ENCODE measurements around the gene TMEM98. TPM values are rescaled to one million over a fixed set of nuclear protein-coding genes. Genes with fewer than 3 reads are reported as not detected.
A peak's percentile ranks its signal among the peaks of the same experiment; 100 is the strongest.
"Not testable (repeated sequence)": the region's sequence is repeated elsewhere in the genome, so short reads cannot be mapped to it uniquely, and the experiment has no call there.

TMEM98 gene
- polyA plus RNA-seq, 6 donors from 2014 or later: not detected

DNA sequence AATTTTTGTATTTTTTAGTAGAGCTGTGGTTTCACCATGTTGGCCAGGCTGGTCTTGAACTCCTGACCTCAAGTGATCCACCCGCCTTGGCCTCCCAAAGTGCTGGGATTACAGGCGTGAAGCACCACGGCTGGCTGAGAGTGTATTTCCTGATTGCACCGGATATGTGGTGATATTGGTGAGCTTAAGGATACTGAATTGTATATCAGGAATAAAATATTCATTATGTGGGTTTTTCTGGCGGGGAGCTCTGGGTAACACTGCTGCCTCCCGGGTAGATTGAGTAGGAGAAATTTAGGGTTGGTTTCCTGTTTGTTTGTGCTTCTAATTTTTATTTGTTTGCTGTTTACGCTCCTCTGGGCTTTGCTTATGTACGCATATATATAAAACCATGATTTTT, 7.7 kb upstream of the TMEM98 start:
- Mint-ChIP-seq H3K4me3 (no peak overlapping the region), H3K27ac (peak overlapping the region in 1 of 6 donors; percentile 45), H3K9me3 (no peaks in the 10 kb centered on the region), H3K4me1 (no peaks in the 10 kb centered on the region), H3K36me3 (no peaks in the 10 kb centered on the region), H3K27me3 (peaks cover 4 to 19% (median 9%) of the 10 kb centered on the region in 3 donors)
- DNase-seq (no peak), ATAC-seq (ENCODE audit: low read depth in 2 of 2) (no peak)

DNA sequence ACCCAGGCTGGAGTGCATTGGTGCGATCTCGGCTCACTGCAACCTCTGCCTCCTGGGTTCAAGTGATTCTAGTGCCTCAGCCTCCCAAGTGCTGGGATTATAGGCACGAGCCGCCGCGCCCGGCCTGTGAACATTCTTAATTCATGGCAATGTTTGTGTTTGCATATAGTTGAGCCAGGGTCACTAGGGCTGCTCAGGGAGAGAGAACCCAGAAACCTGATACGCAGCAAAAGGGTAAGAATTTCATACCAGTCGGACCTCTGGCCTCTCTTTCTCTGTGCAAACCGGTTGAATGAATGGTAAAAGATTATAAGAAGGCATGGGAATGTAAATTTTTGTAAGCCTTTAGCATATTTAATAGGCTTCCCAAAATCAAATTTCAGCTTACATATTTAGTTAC, 6.9 kb upstream of the TMEM98 start:
- Mint-ChIP-seq H3K4me3 (no peak overlapping the region), H3K9me3 (no peaks in the 10 kb centered on the region), H3K36me3 (no peaks in the 10 kb centered on the region), H3K4me1 (no peaks in the 10 kb centered on the region), H3K27ac (no peak overlapping the region), H3K27me3 (peaks cover 11 to 19% (median 16%) of the 10 kb centered on the region in 3 donors)
- ATAC-seq (ENCODE audit: low read depth in 2 of 2): no peak
- DNase-seq: no peak

DNA sequence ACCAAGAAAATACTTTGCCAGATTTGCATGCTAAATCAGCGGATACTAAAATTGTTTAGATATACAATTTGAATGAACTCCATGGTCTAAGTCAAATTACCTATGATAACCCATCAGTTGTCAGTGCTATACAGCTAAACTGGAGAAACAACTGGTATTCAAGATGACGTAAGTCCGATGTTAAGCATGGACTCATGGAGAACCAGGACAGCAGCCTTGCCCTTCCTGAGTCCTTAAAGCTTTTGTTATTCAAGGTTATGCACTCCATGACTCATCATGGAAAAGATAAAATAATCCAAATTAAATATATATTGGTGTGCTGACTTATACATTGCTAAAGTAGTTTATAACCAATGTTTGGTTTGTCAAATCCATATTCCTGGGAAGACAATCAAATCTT, 4.0 kb upstream of the TMEM98 start:
- H3K4me3 Mint-ChIP-seq; DNase-seq; H3K36me3 Mint-ChIP-seq; H3K9me3 Mint-ChIP-seq; ATAC-seq (ENCODE audit: low read depth in 2 of 2); H3K27ac Mint-ChIP-seq; H3K4me1 Mint-ChIP-seq: not testable (repeated sequence)
- H3K27me3 Mint-ChIP-seq: peaks cover 16 to 30% (median 23%) of the 10 kb centered on the region in 3 donors

DNA sequence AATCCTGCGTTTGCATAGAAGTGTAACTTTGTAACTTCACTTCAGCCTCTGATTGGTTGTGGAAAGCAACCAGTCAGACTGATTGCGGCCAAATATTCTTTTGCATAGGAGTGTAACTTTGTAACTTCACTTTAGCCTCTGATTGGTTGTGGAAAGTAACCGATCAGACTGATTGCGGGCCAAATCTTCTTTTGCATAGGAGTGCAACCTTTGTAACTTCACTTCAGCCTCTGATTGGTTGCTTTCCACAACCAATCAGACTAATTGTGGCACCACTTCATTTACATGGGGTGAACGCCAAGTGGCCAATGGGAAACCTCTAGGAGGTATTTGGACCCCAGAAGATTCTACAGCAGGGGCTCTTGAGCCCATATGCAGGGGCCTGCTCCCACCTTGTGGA, 1.8 kb upstream of the TMEM98 start:
- DNase-seq: no peak
- Mint-ChIP-seq H3K27me3 (peaks cover 16 to 37% (median 26%) of the 10 kb centered on the region in 3 donors), H3K4me3 (no peak overlapping the region), H3K4me1 (peaks cover 0 to 5% (median 0%) of the 10 kb centered on the region in 3 donors), H3K36me3 (no peaks in the 10 kb centered on the region), H3K27ac (no peak overlapping the region), H3K9me3 (peaks cover 0 to 3% (median 0%) of the 10 kb centered on the region in 7 donors)
- no peak for ATAC-seq (ENCODE audit: low read depth in 2 of 2)

DNA sequence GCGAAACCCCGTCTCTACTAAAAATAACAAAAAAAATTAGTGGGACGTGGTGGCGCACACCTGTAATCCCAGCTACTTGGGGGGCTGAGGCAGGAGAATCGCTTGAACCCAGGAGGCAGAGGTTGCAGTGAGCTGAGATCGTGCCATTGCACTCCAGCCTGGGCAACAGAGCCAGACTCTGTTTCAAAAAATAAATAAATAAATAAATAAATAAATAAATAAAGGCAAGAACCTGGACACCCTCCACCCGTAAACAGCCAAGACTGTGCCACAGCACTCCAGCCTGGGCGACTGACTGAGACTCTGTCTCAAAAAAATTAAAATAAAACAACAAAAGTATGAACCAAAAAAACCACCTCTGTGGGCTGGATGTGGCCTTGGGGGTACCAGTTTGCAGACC, 1.2 kb upstream of the TMEM98 start:
- not testable (repeated sequence) for ATAC-seq (ENCODE audit: low read depth in 2 of 2); DNase-seq; H3K36me3 Mint-ChIP-seq; H3K9me3 Mint-ChIP-seq; H3K4me1 Mint-ChIP-seq; H3K27ac Mint-ChIP-seq
- Mint-ChIP-seq H3K4me3 (peak overlapping the region in 1 of 8 donors; percentile 34), H3K27me3 (peaks cover 16 to 43% (median 32%) of the 10 kb centered on the region in 3 donors)

DNA sequence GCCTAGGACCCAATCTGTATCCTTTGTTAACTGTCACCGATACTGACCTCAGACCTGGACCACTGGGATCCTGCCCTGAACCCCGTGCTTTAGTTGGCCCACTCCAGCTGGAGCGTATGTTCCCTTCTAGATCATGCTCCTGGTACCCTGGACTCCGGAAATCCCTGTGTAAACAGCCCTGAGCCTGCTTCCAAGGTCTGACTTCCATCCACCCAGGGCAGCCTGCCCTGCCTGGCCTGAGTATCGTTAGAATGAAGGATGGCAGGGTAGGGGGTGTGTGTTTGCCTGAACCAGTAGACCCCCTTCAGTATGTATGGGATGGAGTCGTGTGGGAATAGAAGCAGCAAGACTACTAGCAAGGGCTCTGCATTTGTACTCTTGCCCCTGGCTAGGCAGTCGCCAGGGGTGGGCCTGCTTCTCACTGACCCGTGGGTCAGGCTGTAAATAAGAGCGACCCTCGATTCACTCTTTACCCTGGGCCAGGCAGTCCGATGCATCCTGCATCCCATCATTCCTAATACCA, 691 bp upstream of the TMEM98 start:
- H3K9me3 Mint-ChIP-seq: peaks cover 0 to 3% (median 0%) of the 10 kb centered on the region in 7 donors
- no peak overlapping the region for H3K27ac Mint-ChIP-seq
- peak overlapping the region in 7 of 8 donors; percentile 28 to 70 (median 54) for H3K4me3 Mint-ChIP-seq
- peaks cover 17 to 44% (median 37%) of the 10 kb centered on the region in 3 donors for H3K27me3 Mint-ChIP-seq
- DNase-seq: no peak
- ATAC-seq (ENCODE audit: low read depth in 2 of 2): no peak
- no peaks in the 10 kb centered on the region for H3K36me3 Mint-ChIP-seq
- H3K4me1 Mint-ChIP-seq: peaks cover 0 to 5% (median 0%) of the 10 kb centered on the region in 3 donors

DNA sequence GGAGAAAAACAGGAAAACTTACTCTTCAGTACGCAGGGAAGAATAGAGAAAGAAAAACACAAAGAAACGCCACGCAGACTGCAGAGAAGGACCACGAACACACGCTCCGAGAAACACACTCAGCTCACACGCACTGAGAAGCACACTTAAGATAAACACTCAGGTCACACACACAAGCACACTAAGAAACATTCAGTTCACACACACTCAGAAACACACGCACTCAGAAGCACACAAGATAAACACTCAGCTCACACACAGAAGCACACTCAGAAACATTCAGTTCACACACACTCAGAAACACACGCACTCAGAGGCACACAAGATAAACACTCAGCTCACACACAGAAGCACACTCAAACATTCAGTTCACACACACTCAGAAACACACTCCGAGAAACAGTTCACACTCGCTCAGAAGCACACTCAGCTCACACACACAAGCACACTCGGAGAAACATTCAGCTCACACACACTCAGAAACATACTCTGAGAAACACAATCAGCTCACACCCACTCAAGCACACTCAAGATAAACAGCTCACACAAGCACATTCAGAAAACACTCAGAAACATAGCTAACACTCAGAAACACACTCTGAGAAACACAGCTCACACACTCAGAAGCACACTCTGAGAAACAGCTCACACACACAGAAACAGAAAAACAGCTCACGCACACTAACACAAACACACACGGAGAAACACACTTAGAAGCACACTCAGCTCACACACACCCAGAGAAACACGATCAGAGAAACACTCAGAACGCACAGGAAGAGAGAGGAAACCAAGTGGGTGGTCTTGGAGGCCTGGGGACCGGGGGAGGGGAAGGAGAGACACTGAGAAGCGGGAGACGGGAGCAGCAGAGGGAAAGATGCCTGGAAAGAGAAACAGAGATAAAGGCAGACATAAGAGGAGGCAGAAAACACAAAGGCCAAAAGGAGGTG, 908 bp downstream of the TMEM98 start:
- Mint-ChIP-seq H3K36me3 (no peaks in the 10 kb centered on the region), H3K27ac (no peak overlapping the region), H3K4me3 (no peak overlapping the region), H3K9me3 (peaks cover 0 to 3% (median 0%) of the 10 kb centered on the region in 7 donors), H3K4me1 (peaks cover 0 to 5% (median 0%) of the 10 kb centered on the region in 3 donors), H3K27me3 (peaks cover 33 to 51% (median 50%) of the 10 kb centered on the region in 3 donors)
- ATAC-seq (ENCODE audit: low read depth in 2 of 2) (no peak), DNase-seq (no peak)

DNA sequence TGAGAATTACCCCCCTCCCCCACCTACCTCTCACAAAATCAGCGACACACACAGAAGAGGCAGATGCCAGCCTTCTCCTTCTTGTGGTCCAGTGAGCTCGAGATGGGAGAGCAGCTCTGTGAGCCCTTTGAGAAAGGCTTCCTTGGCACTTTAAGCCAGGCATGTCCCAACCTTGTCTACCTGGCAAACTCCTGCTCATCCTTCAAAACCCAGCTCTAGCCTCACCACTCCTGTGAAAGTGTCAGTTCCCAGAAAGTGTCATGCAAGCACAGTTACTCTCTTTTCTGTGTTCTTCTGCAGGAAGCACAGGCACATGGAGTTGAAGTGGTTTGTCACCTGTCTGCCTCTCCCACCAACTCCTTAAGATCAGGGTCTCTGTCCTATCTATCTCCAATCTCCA, 1.6 kb downstream of the TMEM98 start:
- DNase-seq (no peak), ATAC-seq (ENCODE audit: low read depth in 2 of 2) (no peak)
- Mint-ChIP-seq H3K4me3 (no peak overlapping the region), H3K27me3 (peaks cover 40 to 58% (median 50%) of the 10 kb centered on the region in 3 donors), H3K36me3 (no peaks in the 10 kb centered on the region), H3K27ac (no peak overlapping the region), H3K9me3 (peaks cover 0 to 3% (median 0%) of the 10 kb centered on the region in 7 donors), H3K4me1 (peaks cover 0 to 5% (median 0%) of the 10 kb centered on the region in 3 donors)

DNA sequence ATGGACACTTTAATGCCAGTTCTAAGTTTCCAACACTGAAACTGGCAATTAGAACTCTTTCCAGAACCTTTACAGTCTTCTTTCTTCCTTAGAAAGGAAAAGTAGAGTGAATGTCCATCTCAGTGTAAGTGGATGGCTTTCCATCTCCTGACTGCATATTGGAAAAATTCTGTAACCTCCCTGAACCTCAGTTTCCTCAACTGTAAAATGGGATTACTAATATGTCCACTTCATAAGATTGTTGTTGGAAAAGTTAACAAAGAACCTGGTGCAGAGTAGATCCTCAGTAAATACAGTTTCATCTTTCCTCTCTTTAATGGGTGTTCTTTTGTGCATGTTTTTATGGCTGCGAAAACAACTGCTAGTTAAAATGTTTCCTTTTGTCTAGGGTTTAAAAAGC, 2.6 kb downstream of the TMEM98 start:
- no peak overlapping the region for H3K4me3 Mint-ChIP-seq
- H3K4me1 Mint-ChIP-seq: peaks cover 0 to 5% (median 0%) of the 10 kb centered on the region in 3 donors
- H3K27ac Mint-ChIP-seq: no peak overlapping the region
- H3K9me3 Mint-ChIP-seq: peaks cover 0 to 3% (median 0%) of the 10 kb centered on the region in 7 donors
- no peaks in the 10 kb centered on the region for H3K36me3 Mint-ChIP-seq
- ATAC-seq (ENCODE audit: low read depth in 2 of 2) (no peak), DNase-seq (no peak)
- peaks cover 35 to 56% (median 49%) of the 10 kb centered on the region in 3 donors for H3K27me3 Mint-ChIP-seq

DNA sequence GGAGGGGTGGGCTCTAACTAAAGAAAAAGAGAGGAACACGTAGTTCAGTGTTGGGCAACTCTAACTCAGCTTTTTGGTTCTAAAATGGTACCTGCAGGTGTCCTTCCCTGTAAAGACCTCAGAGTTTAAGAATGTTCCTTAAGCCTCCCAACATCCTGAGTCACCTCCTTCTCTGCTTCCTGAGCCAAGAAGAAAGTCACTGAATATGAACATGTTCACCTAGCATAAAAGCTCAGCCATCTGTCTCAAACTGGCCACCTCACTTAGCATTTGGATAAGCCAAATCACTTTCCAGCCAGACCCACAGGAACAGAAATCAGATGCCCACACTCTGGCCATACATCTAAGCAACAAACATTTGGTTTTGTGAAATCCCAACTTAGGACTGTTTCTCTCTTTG, 3.7 kb downstream of the TMEM98 start:
- no peaks in the 10 kb centered on the region for H3K36me3 Mint-ChIP-seq
- peaks cover 25 to 56% (median 38%) of the 10 kb centered on the region in 3 donors for H3K27me3 Mint-ChIP-seq
- no peak overlapping the region for H3K27ac Mint-ChIP-seq
- H3K4me3 Mint-ChIP-seq: no peak overlapping the region
- DNase-seq (no peak), ATAC-seq (ENCODE audit: low read depth in 2 of 2) (no peak)
- peaks cover 0 to 5% (median 1%) of the 10 kb centered on the region in 3 donors for H3K4me1 Mint-ChIP-seq
- H3K9me3 Mint-ChIP-seq: peaks cover 0 to 3% (median 0%) of the 10 kb centered on the region in 7 donors

DNA sequence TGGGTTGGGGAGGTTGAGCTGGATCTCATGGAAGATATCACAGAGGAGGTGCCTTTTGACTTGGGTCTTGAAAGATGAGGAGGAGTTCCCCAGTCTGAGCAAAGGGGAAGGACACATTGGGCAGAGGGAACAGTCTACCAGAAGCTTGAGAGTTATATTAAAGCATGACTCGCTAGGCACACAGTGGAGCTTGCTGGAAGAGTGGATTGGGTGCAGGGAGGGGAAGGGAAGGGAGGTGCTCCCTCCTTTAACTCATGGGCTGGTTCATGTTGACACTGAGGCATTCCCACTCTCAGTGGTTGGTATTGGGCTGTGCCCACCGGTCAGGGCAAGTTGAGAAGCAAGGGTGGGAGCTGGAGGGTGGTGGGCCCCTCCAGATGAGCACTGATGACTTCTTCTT, 5.9 kb downstream of the TMEM98 start:
- DNase-seq (no peak), ATAC-seq (ENCODE audit: low read depth in 2 of 2) (no peak)
- no peak overlapping the region for H3K4me3 Mint-ChIP-seq
- H3K4me1 Mint-ChIP-seq: peaks cover 0 to 6% (median 4%) of the 10 kb centered on the region in 3 donors
- peaks cover 40 to 66% (median 49%) of the 10 kb centered on the region in 3 donors for H3K27me3 Mint-ChIP-seq
- H3K36me3 Mint-ChIP-seq: no peaks in the 10 kb centered on the region
- peaks cover 0 to 3% (median 0%) of the 10 kb centered on the region in 7 donors for H3K9me3 Mint-ChIP-seq
- no peak overlapping the region for H3K27ac Mint-ChIP-seq

DNA sequence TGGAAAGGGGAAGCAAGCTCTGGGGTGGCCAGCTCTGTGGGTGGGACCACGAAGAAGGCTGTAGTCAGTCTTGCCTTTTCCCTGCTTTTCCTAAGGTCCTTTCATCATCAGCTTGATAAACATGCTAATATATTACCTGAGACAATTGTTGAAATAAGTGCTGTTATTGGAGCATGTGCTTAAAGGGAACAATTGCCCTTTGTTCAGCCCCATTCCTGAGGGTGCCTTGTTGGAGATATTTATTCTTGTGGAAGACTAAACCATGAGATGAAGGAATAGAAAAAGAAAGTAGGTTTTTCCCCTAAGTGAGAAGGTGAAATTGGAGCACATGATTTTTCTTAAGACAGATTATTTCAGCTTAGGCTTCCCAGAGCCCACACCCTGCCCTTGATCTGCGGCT, 7.8 kb downstream of the TMEM98 start:
- no peak for ATAC-seq (ENCODE audit: low read depth in 2 of 2)
- no peak overlapping the region for H3K4me3 Mint-ChIP-seq
- peak overlapping the region in 1 of 6 donors; percentile 84 for H3K27ac Mint-ChIP-seq
- no peaks in the 10 kb centered on the region for H3K36me3 Mint-ChIP-seq
- peaks cover 44 to 69% (median 46%) of the 10 kb centered on the region in 3 donors for H3K27me3 Mint-ChIP-seq
- no peak for DNase-seq
- H3K4me1 Mint-ChIP-seq: peaks cover 0 to 6% (median 4%) of the 10 kb centered on the region in 3 donors
- no peaks in the 10 kb centered on the region for H3K9me3 Mint-ChIP-seq

DNA sequence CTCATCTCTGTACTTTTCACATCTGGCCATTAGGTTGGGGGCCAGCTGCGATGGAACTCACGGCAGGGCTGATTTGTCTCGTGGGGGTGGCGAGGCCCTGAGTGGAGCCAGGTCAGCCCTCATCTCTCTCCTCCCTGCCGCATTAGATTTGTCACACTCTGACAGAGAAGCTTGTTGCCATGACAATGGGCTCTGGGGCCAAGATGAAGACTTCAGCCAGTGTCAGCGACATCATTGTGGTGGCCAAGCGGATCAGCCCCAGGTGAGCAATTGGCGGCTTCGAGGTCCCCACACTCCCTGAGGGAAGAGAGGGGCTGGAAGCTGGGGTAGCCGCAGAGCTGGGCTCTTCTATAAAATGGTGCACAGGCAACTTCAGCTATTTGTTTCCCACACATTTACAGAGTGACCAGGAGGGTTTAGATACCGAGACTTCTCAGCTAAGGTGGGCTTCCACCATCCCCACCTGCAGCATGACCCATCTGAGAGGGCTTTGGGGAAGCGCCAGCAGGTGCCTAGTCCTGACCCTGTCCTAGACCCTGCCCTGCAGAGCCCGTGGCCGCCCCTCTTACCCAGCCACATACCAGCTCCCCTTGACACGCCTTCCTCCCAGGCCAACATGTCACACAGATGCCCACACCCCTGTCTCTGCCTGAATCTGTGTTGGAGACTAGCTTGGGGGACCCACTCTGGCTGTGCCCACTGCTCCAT, 8.4 kb downstream of the TMEM98 start:
- Mint-ChIP-seq H3K27ac (peak overlapping the region in 1 of 6 donors; percentile 84), H3K4me3 (no peak overlapping the region), H3K4me1 (peaks cover 0 to 6% (median 4%) of the 10 kb centered on the region in 3 donors), H3K27me3 (peaks cover 43 to 73% (median 44%) of the 10 kb centered on the region in 3 donors), H3K36me3 (no peaks in the 10 kb centered on the region), H3K9me3 (peaks cover 0 to 3% (median 0%) of the 10 kb centered on the region in 7 donors)
- no peak for ATAC-seq (ENCODE audit: low read depth in 2 of 2)
- no peak for DNase-seq
